CD14-positive monocyte (primary cell): ENCODE measurements around the gene RALGAPA2. TPM values are rescaled to one million over a fixed set of nuclear protein-coding genes. Genes with fewer than 3 reads are reported as not detected.

Source experiments
- DNase-seq, 3 donors: peaks; one replicate each; pipeline ENCODE4 v3.0.0-alpha.2; 2011 to 2022
- H2AFZ ChIP-seq: 2 replicates; pipeline ENCODE4 v1.6.0; 2012; ENCODE audit warnings: mild to moderate bottlenecking, low read depth, low read length, inconsistent platforms; ENCODE audit not compliant: insufficient read depth, poor library complexity, severe bottlenecking
- H3K27ac ChIP-seq, 2 donors: 1 replicate in 1 of 2; 2 replicates in 1 of 2; pipeline ENCODE4 v1.5.1; 2012 to 2013; ENCODE audit warnings: low read length in 2 of 2, control low read depth in 1 of 2, inconsistent platforms in 1 of 2, low read depth in 1 of 2, mild to moderate bottlenecking in 1 of 2
- H3K27me3 ChIP-seq, 2 donors: one replicate each; pipeline versions ENCODE4 v1.6.0 to v1.6.1; 2011 to 2013; ENCODE audit warnings: low read length in 2 of 2; ENCODE audit not compliant: control insufficient read depth in 2 of 2, insufficient read depth in 2 of 2
- H3K36me3 ChIP-seq, 2 donors: replicated peaks in 1 of 2; 1 replicate in 1 of 2; 2 replicates in 1 of 2; pipeline versions ENCODE4 v1.5.1 to v1.6.1; 2012 to 2013; ENCODE audit warnings: low read length in 2 of 2, control low read depth in 1 of 2, inconsistent platforms in 1 of 2, mild to moderate bottlenecking in 1 of 2; ENCODE audit not compliant: insufficient read depth in 2 of 2, control insufficient read depth in 1 of 2
- H3K4me1 ChIP-seq, 2 donors: 1 replicate in 1 of 2; 2 replicates in 1 of 2; pipeline versions ENCODE4 v1.5.1 to v1.6.1; 2012 to 2013; ENCODE audit warnings: low read length in 2 of 2, control low read depth in 1 of 2, inconsistent platforms in 1 of 2, mild to moderate bottlenecking in 1 of 2, moderate library complexity in 1 of 2; ENCODE audit not compliant: insufficient read depth in 2 of 2, control insufficient read depth in 1 of 2
- H3K4me2 ChIP-seq: replicated peaks from 2 replicates; pipeline ENCODE3; 2012; ENCODE audit warnings: low read length, moderate library complexity, mild to moderate bottlenecking; ENCODE audit not compliant: poor library complexity, severe bottlenecking; ENCODE audit errors: extremely low read depth
- H3K4me3 ChIP-seq, 3 experiments: fragments of 200-600 bp in 1 of 3; sonication (generic) in 1 of 3; replicated peaks in 1 of 3; 1 replicate in 2 of 3; 2 replicates in 1 of 3; pipeline ENCODE4 v1.5.1; 2011 to 2013; ENCODE audit warnings: low read length in 3 of 3, mild to moderate bottlenecking in 3 of 3, control low read depth in 2 of 3, low read depth in 2 of 3, inconsistent platforms in 1 of 3, moderate library complexity in 1 of 3
- H3K79me2 ChIP-seq: 2 replicates; pipeline ENCODE4 v1.6.0; 2012; ENCODE audit warnings: mild to moderate bottlenecking, control low read depth, inconsistent platforms, low read length, moderate library complexity; ENCODE audit not compliant: insufficient read depth
- H3K9ac ChIP-seq: 2 replicates; pipeline ENCODE4 v1.6.0; 2017; ENCODE audit warnings: low read length, mild to moderate bottlenecking; ENCODE audit not compliant: insufficient read depth, poor library complexity, severe bottlenecking
- H3K9me3 ChIP-seq, 2 donors: replicated peaks in 1 of 2; 1 replicate in 1 of 2; 2 replicates in 1 of 2; pipeline versions ENCODE4 v1.5.1 to v1.6.1; 2012 to 2013; ENCODE audit warnings: low read length in 2 of 2, control low read depth in 1 of 2; ENCODE audit not compliant: control insufficient read depth in 1 of 2, insufficient read depth in 1 of 2
- H4K20me1 ChIP-seq: 2 replicates; pipeline ENCODE4 v1.6.0; 2012; ENCODE audit warnings: mild to moderate bottlenecking, low read length, control low read depth, moderate library complexity; ENCODE audit not compliant: insufficient read depth
- H3K27ac Mint-ChIP-seq, 7 donors: one replicate each; pipeline ENCODE4 v1.8.0; 2020; ENCODE audit warnings: mild to moderate bottlenecking in 7 of 7, mixed read lengths in 7 of 7, moderate library complexity in 6 of 7, inconsistent platforms in 2 of 7
- H3K27me3 Mint-ChIP-seq, 3 donors: one replicate each; pipeline ENCODE4 v1.8.0; 2021 to 2022; ENCODE audit warnings: low read depth in 3 of 3, mild to moderate bottlenecking in 3 of 3, mixed read lengths in 3 of 3, moderate library complexity in 3 of 3, inconsistent platforms in 1 of 3
- H3K36me3 Mint-ChIP-seq, 2 donors: one replicate each; pipeline ENCODE4 v1.8.0; 2020; ENCODE audit warnings: mixed read lengths in 2 of 2, inconsistent platforms in 1 of 2, mild to moderate bottlenecking in 1 of 2
- H3K4me1 Mint-ChIP-seq: one replicate; pipeline ENCODE4 v1.8.0; 2020; ENCODE audit warnings: mild to moderate bottlenecking, mixed read lengths
- H3K4me3 Mint-ChIP-seq, 2 donors: one replicate each; pipeline ENCODE4 v1.8.0; 2020; ENCODE audit warnings: mild to moderate bottlenecking in 2 of 2, mixed read lengths in 2 of 2, moderate library complexity in 1 of 2
- H3K9me3 Mint-ChIP-seq, 7 donors: one replicate each; pipeline ENCODE4 v1.8.0; 2020 to 2022; ENCODE audit warnings: mixed read lengths in 7 of 7, mild to moderate bottlenecking in 6 of 7, moderate library complexity in 6 of 7, inconsistent platforms in 2 of 7
- CTCF ChIP-seq: fragments of 200-600 bp; IDR thresholded peaks from one replicate; pipeline ENCODE4 v1.8.0; 2022; ENCODE audit warnings: antibody characterized with exemption, mild to moderate bottlenecking
- WGBS: methylation state at CpG from one replicate; pipeline ENCODE4 v1.1.5; 2013; ENCODE audit warnings: missing lambda C conversion rate; ENCODE audit not compliant: insufficient coverage; 5-methylcytosine and 5-hydroxymethylcytosine counted together
- intact Hi-C, 2 donors: fragments of 100-400 bp; cut with micrococcal nuclease; formaldehyde crosslinking; loops; one replicate each; pipeline versions ENCODE4 v1.15.0 to v1.15.1; 2023
- polyA plus RNA-seq, 3 donors: library from polyadenylated mRNA; depleted of rRNA in 1 of 3; unstranded in 2 of 3; stranded (reverse) in 1 of 3; fragments of 300-500 nt in 2 of 3; fragments of >200 nt in 1 of 3; fragmentation: Illumina TruSeq in 2 of 3; gene quantifications; 1 replicate in 2 of 3; 2 replicates in 1 of 3; pipeline ENCODE4 v1.2.3, GENCODE V29; 2012 to 2021

RALGAPA2 gene
- polyA plus RNA-seq, 3 donors, result 6.2 to 13.0 (median 8.9) TPM

- peaks cover 51% of the 10 kb centered on the region for H3K4me1 Mint-ChIP-seq
- peaks cover 0 to 2% of the 10 kb centered on the region in 2 donors for H3K36me3 Mint-ChIP-seq
- Histone ChIP-seq H2AFZ (peak overlapping the region; percentile 18), H3K9ac (peak overlapping the region; percentile 41), H3K9me3 (no peaks in the 10 kb centered on the region), H4K20me1 (no peaks in the 10 kb centered on the region), H3K4me3 (no peak overlapping the region), H3K4me2 (peak overlapping the region; percentile 19), H3K27ac (peak overlapping the region; percentile 83 to 89), H3K4me1 (peaks cover 44 to 53% of the 10 kb centered on the region in 2 donors), H3K27me3 (no peaks in the 10 kb centered on the region), H3K79me2 (no peaks in the 10 kb centered on the region), H3K36me3 (no peaks in the 10 kb centered on the region)
- no peaks in the 10 kb centered on the region for H3K9me3 Mint-ChIP-seq
- no peaks in the 10 kb centered on the region for H3K27me3 Mint-ChIP-seq
- peak overlapping the region; percentile 89 to 97 (median 95) for H3K27ac Mint-ChIP-seq
- WGBS, result no CpG with 5 or more reads among the region's 3 CpGs
- intact Hi-C loops, result loop anchor here in 1 of 2 donors (5.0 kb wide), 1 partner anchor 48 kb away; no protein-coding TSS in a partner anchor
- no peak for TF ChIP-seq CTCF
- DNase-seq, result peak; percentile 85 to 97 (median 87)
- H3K4me3 Mint-ChIP-seq, result peak overlapping the region in 1 of 2 donors; percentile 47
Measured at GRCh38 chr20:20734475-20734948, 22.1 kb upstream of the RALGAPA2 start.

- Mint-ChIP-seq H3K9me3 (no peaks in the 10 kb centered on the region), H3K4me3 (peak overlapping the region in 1 of 2 donors; percentile 47), H3K4me1 (peaks cover 51% of the 10 kb centered on the region), H3K27ac (peak overlapping the region; percentile 89 to 97 (median 95)), H3K27me3 (no peaks in the 10 kb centered on the region), H3K36me3 (peaks cover 0 to 2% of the 10 kb centered on the region in 2 donors)
- TF ChIP-seq CTCF, result no peak
- H2AFZ ChIP-seq, result no peak overlapping the region
- no peaks in the 10 kb centered on the region for H3K9me3 ChIP-seq
- peak overlapping the region in 1 of 3 experiments; percentile 11 for H3K4me3 ChIP-seq
- peak overlapping the region; percentile 83 to 89 for H3K27ac ChIP-seq
- H4K20me1 ChIP-seq, result no peaks in the 10 kb centered on the region
- no CpG with 5 or more reads among the region's 1 CpG for WGBS
- no peaks in the 10 kb centered on the region for H3K79me2 ChIP-seq
- H3K4me2 ChIP-seq, result peak overlapping the region; percentile 19
- peak; percentile 33 to 81 (median 40) for DNase-seq
- H3K27me3 ChIP-seq, result no peaks in the 10 kb centered on the region
- peaks cover 44 to 53% of the 10 kb centered on the region in 2 donors for H3K4me1 ChIP-seq
- peak overlapping the region; percentile 41 for H3K9ac ChIP-seq
- intact Hi-C loops, result loop anchor here in 1 of 2 donors (5.0 kb wide), 1 partner anchor 48 kb away; no protein-coding TSS in a partner anchor
- no peaks in the 10 kb centered on the region for H3K36me3 ChIP-seq
Measured at GRCh38 chr20:20733943-20734342, 21.5 kb upstream of the RALGAPA2 start.
